GM21723 (cell line): Measurements from ENCODE around the gene DARS2.
"Not testable (repeated sequence)": the region's sequence is repeated elsewhere in the genome, so short reads cannot be mapped to it uniquely, and the experiment has no call there.

Experiments used
- ATAC-seq: cut with Tn5 transposase; IDR thresholded peaks from one replicate; pipeline ENCODE4 v1.9.1; 2021; ENCODE audit warnings: mild to moderate bottlenecking, moderate library complexity; ENCODE audit not compliant: unreplicated experiment

Gene DARS2

DNA sequence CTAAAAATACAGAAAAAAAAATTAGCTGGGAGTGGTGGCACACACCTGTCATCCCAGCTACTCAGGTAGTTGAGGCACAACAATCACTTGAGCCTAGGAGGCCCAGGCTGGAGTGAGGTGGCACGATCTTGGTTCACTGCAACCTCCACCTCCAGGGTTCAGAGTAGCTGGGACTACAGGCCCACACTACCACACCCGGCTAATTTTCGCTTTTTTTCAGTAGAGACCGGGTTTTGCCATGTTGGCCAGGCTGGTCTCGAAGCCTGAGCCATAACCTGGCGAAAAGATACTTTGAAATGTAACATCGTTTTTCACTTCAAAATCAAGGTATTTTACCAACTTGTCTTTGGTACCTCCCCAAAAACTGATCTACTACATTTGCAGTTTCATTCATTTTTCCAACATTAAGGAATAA is 37.3 kb downstream of the DARS2 start:
- ATAC-seq = no peak

DNA sequence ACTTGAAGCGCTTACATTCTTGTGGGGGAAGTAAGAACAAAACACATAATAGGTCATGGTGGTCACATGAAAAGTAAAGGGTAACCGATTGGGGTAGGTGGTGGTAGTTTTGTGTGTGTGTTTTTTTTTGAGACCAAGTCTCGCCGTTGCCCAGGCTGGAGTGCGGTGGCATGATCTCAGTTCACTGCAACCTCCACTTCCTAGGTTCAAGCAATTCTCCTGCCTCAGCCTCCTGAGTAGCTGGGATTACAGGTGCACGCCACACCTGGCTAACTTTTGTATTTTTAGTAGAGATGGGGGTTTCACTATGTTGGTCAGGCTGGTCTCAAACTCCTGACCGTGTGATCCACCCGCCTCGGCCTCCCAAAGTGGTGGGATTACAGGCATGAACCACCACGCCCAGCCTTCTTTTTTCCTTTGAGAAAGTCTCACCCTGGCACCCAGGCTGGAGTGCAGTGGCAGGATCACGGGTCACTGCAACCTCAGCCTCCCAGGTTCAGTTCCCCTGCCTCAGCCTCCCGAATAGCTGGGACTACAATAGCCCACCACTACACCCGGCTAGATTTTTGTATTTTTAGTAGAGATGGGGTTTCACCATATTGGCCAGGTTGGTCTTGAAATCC is 37.8 kb downstream of the DARS2 start:
- ATAC-seq = not testable (repeated sequence)

DNA sequence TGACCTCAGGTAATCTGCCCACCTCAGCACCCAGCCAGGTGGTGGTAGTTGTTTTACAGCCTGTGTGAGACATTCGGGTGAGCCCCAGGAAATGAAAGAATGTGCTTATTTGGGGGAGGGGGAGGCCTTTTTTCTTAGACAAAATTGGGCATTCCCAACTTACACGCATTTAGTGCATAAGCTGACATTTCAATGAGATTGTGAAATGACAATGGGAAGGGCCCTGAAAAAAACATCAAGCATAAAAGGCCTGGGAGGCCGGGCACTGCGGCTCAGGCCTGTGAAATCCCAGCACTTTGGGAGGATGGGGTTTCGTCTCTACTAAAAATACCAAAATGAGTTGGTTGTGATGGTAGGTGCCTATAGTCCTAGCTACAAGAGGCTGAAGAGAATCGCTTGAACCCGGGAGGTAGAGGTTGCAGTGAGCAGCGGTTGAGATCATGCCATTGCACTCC is 38.3 kb downstream of the DARS2 start:
- no peak for ATAC-seq

DNA sequence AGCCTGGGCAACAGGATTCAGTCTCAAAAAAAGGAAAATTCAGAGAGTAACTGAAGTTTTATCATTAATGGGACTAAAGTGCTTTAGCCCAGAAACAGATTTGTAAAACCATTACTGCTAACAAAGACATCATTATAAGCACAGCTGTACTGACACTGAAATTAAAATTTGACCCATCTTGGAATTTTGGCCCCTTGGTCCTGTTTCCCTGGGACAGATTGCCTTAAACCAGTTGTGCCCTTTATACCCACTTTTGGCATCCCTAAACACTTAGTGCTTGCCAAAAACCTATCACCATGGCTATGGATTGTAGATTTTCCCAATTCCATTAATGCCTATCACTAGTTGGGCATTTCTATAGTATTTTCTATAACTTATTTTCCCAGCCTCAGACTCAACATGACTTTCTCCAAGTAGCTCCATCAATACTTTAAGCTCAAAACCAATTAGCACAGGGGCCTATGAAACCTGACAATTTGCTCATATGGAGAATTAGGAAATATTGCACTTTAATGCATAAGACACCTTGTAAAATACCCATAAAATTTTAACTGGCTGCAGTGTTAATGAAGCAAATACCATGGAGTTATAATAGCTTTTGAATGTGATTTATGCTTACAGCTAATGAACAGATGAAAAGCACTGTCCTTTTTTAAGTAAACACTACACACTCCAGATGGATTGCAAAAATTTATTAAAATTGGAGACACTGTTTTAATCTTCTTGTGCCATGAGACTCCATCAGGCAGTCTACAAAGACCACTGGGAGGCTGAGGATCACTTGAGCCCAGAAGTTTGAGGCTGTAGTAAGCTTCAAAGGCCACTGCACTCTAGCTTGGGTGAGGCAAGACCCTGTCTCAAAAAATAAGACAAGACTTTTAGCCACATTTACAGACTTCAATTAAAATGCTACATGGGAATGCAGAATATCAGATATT is 39.0 kb downstream of the DARS2 start:
- no peak for ATAC-seq

DNA sequence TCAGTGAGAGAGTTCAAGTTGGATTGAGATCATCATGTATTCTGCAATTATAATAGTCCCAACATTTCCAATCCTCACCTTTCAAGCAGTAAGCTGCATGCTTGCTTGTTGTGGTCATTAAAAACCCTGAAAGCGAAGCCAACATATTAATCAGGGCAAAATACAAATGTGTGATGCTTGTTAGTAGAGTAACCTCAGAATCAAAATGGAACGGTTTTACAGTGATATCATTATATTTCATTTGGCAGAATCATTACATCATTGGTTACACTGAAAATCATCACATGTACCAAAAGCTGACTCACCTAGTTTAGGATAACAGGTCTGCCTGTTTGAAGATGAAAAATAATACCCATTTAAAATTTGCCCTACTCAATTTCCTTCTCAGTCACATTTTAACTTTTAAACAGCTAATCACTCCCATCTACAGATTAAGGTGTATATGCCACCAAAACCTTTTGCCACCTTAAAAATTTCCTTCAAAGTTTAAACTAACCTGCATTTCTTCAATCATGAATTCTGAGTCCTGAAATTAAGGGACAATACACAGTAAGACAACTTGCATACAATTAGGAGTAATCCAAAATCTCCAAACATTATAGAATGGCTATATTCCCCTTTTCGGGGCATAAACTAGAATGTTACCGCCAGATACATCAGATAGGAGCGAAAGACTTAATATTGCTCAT is 39.9 kb downstream of the DARS2 start:
- no peak for ATAC-seq

DNA sequence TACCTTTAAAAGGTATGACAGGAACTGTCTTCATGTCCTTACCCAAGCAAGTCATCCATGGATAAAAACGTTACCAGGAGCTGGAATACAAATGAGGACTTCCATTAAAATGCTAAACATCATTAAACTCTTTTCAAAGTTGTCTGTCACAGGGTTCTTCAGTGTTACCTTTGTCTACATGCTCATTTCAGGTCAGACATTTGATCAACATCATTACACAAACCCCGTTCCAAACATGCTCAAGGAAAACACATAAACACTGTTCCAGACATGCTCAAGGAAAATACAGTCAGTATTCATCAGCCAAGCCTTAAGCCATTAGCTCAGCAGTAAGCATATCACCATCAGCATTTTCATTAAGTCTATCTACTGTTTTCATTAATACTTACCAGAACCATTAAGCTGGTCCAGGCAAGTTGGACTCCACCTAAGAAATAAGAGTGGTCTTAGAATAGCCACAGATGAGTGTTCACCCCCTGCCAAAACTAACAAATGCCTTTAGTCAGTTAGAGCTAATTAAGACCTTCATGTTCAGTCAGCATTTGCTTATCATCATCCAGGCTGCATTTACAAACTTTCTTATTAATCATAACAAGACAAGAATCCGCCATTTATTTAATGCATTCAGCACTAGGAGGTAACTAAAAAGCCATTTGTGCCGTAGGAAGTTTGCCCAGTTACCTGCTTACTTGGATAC is 41.1 kb downstream of the DARS2 start:
- no peak for ATAC-seq

DNA sequence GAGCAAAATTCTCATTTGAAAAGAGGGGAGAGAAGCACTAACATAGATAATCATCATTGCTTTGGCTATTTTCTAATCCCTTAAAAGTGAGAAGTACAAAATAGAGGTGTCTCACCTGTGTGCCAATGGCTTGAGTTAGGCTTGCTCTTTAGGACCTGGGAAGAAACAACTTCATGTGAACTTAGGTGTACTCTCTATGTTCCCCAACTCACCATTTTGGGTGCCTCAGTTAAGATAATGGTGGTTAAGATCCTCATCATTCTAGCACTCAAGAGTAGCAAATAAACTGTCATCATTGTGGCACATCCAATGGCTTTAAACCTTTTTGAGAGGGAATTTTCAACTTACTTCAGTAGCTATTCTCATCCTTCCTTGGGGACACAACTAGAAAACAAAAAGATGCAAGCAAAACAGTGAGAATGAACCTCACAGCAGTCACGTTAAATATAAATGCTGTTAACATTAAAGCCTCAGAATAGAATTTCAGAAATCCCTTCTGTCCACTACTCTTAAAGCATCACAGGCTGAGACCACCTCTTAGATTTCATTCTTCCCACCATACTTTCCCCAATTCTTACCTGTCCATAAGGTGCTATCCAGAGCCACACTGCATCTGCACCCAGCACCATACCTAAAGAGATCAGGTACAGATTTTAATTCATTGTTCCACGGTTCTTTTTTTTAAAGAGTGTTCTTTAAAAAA is 42.1 kb downstream of the DARS2 start:
- no peak for ATAC-seq

DNA sequence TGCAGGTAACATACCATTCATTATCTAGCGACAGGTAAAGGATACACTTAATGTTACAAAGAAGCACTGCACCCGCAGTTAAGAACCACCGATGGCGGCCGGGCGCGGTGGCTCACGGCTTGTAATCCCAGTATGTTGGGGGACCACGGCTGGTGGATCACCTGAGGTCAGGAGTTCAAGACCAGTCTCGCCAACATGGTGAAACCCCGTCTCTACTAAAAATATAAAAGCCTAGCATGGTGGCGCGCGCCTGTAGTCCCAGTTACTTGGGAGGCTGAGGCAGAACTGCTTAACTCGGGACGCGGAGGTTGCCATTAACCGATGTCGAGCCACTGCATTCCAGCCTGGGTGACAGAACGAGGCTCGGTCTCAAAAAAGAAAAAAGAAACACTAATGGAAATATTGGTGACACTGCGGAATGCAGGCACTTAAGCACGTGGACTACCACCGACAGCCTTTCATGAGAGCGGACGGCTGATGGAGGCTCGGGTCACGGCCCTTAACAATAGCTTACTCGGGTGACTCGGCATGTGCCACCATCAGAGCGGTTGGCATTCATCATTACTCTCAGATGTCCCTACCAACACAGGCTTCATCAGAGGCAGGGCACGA is 42.8 kb downstream of the DARS2 start:
- ATAC-seq = no peak

DNA sequence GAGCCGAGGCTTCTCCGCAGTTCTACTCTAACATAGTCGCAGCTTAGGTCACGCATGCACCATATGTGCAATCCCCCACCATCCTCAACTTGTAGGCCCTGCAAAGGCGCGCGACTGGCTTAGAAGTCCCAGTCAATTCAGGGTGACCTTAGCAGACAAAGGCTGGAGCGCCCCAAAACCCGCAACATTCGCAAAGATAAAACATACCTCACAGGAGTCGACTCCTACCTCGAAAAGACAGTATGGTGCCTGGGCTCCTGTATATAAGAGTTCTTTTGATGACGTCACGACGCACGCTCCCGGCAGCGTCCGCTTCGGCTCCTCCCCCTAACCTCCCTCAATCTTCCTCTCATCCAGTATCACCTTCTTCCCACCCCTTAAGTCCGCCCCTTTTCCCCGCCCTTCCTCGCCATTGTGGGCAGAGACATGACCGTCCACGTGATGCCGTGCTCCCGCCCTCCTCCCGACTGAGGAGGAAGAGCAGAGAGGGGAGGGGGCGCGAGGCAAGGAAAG is 43.3 kb downstream of the DARS2 start, which contains the start of gene GAS5:
Gene GAS5, minus strand, starts transcription at position 237 of the 513 bp plus-strand sequence.
- ATAC-seq = peak; percentile 75

DNA sequence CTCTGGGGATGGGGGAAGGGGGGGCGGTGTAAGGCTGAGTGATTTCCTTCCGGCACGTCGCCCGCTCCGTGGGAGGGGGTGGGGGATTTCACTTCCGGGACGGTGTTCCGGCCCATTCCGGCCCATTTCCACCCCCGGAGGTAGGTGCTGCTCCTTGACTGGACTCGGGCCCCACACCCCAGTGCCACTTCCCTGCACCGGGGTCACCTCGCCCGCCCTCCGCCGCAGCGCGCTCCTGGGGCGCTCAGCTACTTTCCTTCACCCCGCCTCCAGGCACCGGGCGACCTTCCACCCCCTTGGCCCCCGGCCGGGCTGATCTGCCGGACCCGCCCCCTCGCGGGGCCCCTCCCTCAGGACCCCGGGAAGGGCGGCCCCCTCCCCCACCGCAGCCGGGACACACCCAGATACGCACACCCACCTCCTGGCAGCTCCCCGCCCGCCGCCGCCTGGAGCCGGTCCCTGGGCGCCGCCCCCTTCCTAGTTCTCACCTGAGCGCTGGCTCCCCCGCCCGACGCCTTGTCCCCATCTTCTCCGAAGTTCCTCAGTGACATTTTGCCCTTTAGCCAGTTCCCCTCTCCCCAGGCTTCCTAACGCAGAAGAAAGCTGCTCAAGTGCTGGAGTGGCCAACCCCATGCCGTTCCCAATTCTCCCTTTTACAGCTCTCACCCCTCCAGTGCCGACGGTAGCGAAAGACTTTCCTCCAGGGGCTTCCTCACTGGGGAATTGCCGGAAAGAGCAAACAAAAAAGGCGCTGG is 44.0 kb downstream of the DARS2 start, which contains the start of gene ZBTB37:
Gene ZBTB37, plus strand, starts transcription at position 115 of the 755 bp plus-strand sequence. CDS start 1,846 bp downstream, outside the sequence.
- peak; percentile 61 for ATAC-seq

DNA sequence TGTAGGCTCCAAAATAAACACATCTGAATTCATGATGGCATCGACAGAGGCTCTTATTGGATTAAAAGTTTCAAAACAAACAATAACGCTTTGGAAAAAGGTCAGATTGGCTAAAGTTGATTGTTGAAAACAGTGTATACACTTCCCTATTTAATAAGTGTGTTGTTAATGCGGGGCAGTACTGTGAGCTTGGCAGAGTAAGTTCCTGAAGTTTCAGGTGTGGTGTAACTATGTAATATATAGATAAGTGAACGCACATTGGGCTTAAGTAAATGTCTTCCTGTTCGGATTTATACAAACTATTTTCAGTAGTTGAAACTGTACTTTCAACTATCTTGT is 44.5 kb downstream of the DARS2 start:
- ATAC-seq = no peak

DNA sequence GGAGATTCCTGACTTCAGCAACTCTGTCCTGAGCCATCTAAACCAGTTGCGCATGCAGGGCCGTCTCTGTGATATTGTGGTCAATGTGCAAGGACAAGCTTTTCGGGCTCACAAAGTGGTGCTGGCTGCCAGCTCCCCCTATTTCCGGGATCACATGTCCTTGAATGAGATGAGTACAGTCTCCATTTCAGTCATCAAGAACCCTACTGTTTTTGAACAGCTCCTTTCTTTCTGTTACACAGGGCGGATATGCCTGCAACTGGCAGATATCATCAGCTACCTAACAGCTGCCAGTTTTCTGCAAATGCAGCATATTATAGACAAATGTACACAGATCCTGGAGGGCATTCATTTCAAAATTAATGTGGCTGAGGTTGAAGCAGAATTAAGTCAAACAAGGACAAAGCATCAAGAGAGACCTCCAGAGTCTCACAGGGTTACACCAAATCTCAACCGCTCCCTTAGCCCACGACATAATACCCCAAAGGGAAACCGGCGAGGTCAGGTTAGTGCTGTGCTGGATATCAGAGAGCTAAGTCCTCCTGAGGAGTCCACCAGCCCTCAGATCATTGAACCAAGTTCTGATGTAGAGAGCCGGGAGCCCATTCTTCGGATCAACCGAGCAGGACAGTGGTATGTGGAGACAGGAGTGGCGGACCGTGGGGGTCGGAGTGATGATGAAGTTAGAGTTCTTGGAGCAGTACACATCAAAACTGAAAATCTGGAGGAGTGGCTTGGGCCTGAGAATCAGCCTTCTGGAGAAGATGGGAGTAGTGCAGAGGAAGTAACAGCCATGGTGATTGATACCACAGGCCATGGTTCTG is 46.0 kb downstream of the DARS2 start:
- ATAC-seq = no peak

DNA sequence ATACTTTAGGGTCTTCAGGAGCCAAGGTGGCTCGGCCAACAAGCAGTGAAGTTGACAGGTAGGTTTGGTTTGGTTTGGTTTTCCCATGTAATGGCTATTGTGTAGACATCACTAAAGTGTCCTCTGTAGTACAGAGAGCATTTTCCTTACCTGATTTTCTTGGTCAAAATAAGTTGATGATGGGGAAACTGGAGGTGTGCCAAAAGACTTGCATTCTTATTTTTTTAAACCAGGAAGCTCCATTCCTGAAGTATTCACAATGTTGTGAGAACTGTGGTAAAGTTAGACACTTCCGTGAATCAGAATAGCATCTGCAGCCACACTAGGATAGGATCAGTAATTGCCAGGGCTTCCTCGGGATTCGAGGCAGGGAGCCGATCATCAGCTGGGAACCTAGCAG is 46.6 kb downstream of the DARS2 start:
- no peak for ATAC-seq

DNA sequence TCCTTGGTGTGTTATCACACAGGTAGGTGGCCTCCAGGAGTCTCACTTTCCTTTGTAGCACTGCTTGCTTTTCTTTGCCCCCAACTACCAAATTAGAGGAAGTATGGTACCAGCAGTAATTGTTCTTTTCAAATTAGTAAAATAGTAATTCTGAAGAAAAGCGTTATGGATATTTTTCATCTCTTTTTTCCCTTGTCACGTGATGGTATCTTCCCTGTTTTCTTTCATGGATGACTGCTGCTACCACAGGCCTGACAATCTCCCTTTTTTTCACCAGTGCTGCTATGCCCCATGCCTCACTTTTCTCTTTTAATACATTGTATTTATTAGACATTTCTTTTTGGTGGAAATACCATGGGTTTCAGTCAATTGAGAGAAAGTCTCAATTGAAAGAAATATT is 47.0 kb downstream of the DARS2 start:
- no peak for ATAC-seq

DNA sequence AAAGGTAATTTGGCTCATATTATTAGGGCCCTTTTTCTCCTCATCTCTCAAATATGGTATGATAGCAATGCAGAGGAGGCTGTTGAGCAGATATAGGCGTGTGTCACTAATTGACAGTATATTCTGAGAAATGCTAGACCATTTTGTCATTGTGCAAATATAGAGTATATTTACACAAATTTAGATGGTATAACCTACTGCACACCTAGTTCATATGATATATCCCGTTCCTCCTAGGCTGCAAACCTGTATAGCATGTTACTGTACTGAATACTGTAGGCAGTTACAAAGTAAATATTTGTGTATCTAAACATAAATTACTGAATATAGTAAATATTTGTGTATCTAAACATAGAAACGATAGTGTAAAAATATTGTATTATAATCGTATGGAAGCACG is 52.3 kb downstream of the DARS2 start:
- no peak for ATAC-seq

DNA sequence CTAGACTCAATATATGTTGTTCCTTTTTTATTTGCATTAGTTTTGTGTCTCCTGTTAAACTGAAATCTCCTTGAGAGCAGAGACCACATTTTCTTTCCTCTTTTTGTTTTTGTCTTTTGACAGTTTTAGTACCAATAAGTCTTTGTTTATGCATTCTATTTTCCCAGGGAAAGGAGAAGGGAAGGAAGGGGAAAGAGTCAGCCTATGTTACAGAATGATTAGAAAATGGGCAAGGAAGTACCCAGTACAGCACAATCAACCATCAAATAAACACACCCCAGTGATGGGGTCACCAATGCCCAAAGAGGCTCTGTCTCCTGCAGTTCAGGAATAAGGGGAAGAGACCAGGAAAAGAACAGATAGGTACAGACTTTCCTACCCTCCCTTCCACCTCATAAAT is 53.8 kb downstream of the DARS2 start:
- no peak for ATAC-seq

DNA sequence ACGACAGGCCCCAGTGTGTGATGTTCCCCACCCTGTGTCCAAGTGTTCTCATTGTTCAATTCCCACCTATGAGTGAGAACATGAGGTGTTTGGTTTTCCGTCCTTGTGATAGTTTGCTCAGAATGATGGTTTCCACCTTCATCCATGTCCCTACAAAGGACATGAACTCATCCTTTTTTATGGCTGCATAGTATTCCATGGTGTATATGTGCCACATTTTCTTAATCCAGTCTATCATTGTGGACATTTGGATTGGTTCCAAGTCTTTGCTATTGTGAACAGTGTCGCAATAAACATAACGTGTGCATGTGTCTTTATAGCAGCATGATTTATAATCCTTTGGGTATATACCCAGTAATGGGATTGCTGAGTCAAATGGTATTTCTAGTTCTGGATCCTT is 56.6 kb downstream of the DARS2 start:
- ATAC-seq = not testable (repeated sequence)

DNA sequence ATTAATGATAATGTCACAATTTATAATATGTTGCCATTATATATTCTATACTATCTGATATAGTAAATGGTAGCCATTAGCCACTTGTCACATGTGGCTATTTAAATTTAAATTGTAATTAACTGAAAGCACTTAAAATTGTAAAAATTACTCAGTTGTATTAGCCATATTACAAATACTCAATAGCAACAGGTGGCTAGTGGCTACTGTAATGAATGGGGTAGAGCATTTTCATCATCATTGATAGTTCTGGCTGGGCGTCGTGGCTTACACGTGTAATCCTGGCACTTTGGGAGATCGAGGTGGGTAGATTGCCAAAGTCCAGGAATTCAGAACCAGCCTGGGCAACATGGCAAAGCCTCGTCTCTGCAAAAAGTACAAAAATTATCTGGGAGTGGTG is 60.2 kb downstream of the DARS2 start:
- ATAC-seq = no peak
